H9 (cell line): ENCODE measurements around the gene MTHFS. TPM values are rescaled to one million over a fixed set of nuclear protein-coding genes. Genes with fewer than 3 reads are reported as not detected.

ENCODE experiments used
- DNase-seq: peaks from one replicate; pipeline ENCODE4 v3.0.0-alpha.2; 2017
- H2AFZ ChIP-seq: one replicate; pipeline ENCODE4 v1.6.1; 2013; ENCODE audit warnings: mild to moderate bottlenecking, low read length, control low read depth, moderate library complexity
- H2AK5ac ChIP-seq: 2 replicates; pipeline ENCODE4 v1.6.1; 2013; ENCODE audit warnings: low read length, control low read depth, mixed read lengths; ENCODE audit not compliant: insufficient read length
- H2BK120ac ChIP-seq: one replicate; pipeline ENCODE4 v1.6.1; 2013; ENCODE audit warnings: low read depth, mild to moderate bottlenecking, low read length, control low read depth, inconsistent platforms; ENCODE audit not compliant: poor library complexity, severe bottlenecking
- H2BK12ac ChIP-seq: 2 replicates; pipeline ENCODE4 v1.6.1; 2013; ENCODE audit warnings: low read length, control low read depth, mixed read lengths, low read depth; ENCODE audit not compliant: insufficient read length
- H2BK15ac ChIP-seq: 2 replicates; pipeline ENCODE4 v1.6.1; 2013; ENCODE audit warnings: low read depth, low read length, control low read depth
- H2BK20ac ChIP-seq: one replicate; pipeline ENCODE4 v1.6.1; 2013; ENCODE audit warnings: low read depth, mild to moderate bottlenecking, low read length, control low read depth, inconsistent platforms; ENCODE audit not compliant: poor library complexity, severe bottlenecking
- H2BK5ac ChIP-seq: 2 replicates; pipeline ENCODE4 v1.6.1; 2013; ENCODE audit warnings: low read length, control low read depth, mixed read lengths; ENCODE audit not compliant: insufficient read length
- H3K14ac ChIP-seq: 2 replicates; pipeline ENCODE4 v1.6.1; 2013; ENCODE audit warnings: low read length, control low read depth; ENCODE audit not compliant: insufficient read depth
- H3K18ac ChIP-seq: 2 replicates; pipeline ENCODE4 v1.6.1; 2013; ENCODE audit warnings: low read depth, mild to moderate bottlenecking, mixed read lengths, low read length, control low read depth; ENCODE audit not compliant: insufficient read length
- H3K23ac ChIP-seq: 2 replicates; pipeline ENCODE4 v1.6.1; 2013; ENCODE audit warnings: low read length, control low read depth, mixed read lengths, low read depth; ENCODE audit not compliant: insufficient read length
- H3K23me2 ChIP-seq: 2 replicates; pipeline ENCODE4 v1.6.1; 2013; ENCODE audit warnings: low read depth, mild to moderate bottlenecking, mixed read lengths, low read length, control low read depth; ENCODE audit not compliant: insufficient read length, poor library complexity, severe bottlenecking
- H3K27ac ChIP-seq: 2 replicates; pipeline ENCODE4 v1.5.1; 2013; ENCODE audit warnings: low read length, control low read depth, mixed read lengths, low read depth; ENCODE audit not compliant: insufficient read length
- H3K27me3 ChIP-seq: 2 replicates; pipeline ENCODE4 v1.6.1; 2013; ENCODE audit warnings: low read length, control low read depth, inconsistent platforms; ENCODE audit not compliant: insufficient read depth
- H3K4ac ChIP-seq: 2 replicates; pipeline ENCODE4 v1.6.1; 2013; ENCODE audit warnings: low read depth, mild to moderate bottlenecking, control low read depth, inconsistent platforms, low read length, moderate library complexity
- H3K4me1 ChIP-seq: 2 replicates; pipeline ENCODE4 v1.6.1; 2013; ENCODE audit warnings: low read length, control low read depth, inconsistent platforms; ENCODE audit not compliant: insufficient read depth
- H3K4me2 ChIP-seq: 2 replicates; pipeline ENCODE4 v1.6.1; 2013; ENCODE audit warnings: low read length, control low read depth, mixed read lengths; ENCODE audit not compliant: insufficient read length, insufficient read depth
- H3K56ac ChIP-seq: 2 replicates; pipeline ENCODE4 v1.6.1; 2013; ENCODE audit warnings: low read depth, mild to moderate bottlenecking, mixed read lengths, low read length, control low read depth; ENCODE audit not compliant: insufficient read length
- H3K79me1 ChIP-seq: 2 replicates; pipeline ENCODE4 v1.6.1; 2013; ENCODE audit warnings: low read depth, mild to moderate bottlenecking, moderate library complexity, low read length, control low read depth, inconsistent platforms; ENCODE audit not compliant: insufficient read depth, poor library complexity, severe bottlenecking
- H3K79me2 ChIP-seq: 2 replicates; pipeline ENCODE4 v1.6.1; 2013; ENCODE audit warnings: low read length, control low read depth, inconsistent platforms; ENCODE audit not compliant: insufficient read depth
- H3K9ac ChIP-seq: 2 replicates; pipeline ENCODE4 v1.6.1; 2013; ENCODE audit warnings: low read length, control low read depth, mixed read lengths; ENCODE audit not compliant: insufficient read length; ENCODE audit errors: extremely low read depth
- H3K9me3 ChIP-seq: one replicate; pipeline ENCODE4 v1.6.1; 2013; ENCODE audit warnings: low read depth, low read length, inconsistent platforms; ENCODE audit not compliant: control insufficient read depth
- H3T11ph ChIP-seq: one replicate; pipeline ENCODE4 v1.6.1; 2013; ENCODE audit warnings: mild to moderate bottlenecking, low read length, control low read depth, inconsistent platforms
- H4K20me1 ChIP-seq: one replicate; pipeline ENCODE4 v1.6.1; 2013; ENCODE audit not compliant: control insufficient read depth, insufficient read length, insufficient read depth
- H4K5ac ChIP-seq: 2 replicates; pipeline ENCODE4 v1.6.1; 2013; ENCODE audit warnings: low read depth, mild to moderate bottlenecking, mixed read lengths, low read length, control low read depth; ENCODE audit not compliant: insufficient read length
- H4K8ac ChIP-seq: replicated peaks from 2 replicates; pipeline ENCODE4 v1.6.1; 2013; ENCODE audit warnings: low read length, control low read depth, mixed read lengths, low read depth; ENCODE audit not compliant: insufficient read length
- H4K91ac ChIP-seq: 2 replicates; pipeline ENCODE4 v1.6.1; 2013; ENCODE audit warnings: low read depth, mild to moderate bottlenecking, moderate library complexity, mixed read lengths, low read length, control low read depth; ENCODE audit not compliant: insufficient read length
- H3K27ac Mint-ChIP-seq, 3 experiments: 2 replicates in 2 of 3; 3 replicates in 1 of 3; pipeline ENCODE4 v1.8.0; 2020 to 2021; ENCODE audit warnings: mixed read lengths in 3 of 3, mild to moderate bottlenecking in 1 of 3, moderate library complexity in 1 of 3
- H3K27me3 Mint-ChIP-seq: 2 replicates; pipeline ENCODE4 v1.8.0; 2021; ENCODE audit warnings: low read depth, mild to moderate bottlenecking, moderate library complexity, mixed read lengths
- H3K36me3 Mint-ChIP-seq, 3 experiments: 2 replicates in 2 of 3; 3 replicates in 1 of 3; pipeline ENCODE4 v1.8.0; 2020 to 2021; ENCODE audit warnings: low read depth in 3 of 3, mixed read lengths in 3 of 3; ENCODE audit not compliant: insufficient read depth in 1 of 3
- H3K4me1 Mint-ChIP-seq, 2 experiments: 2 replicates each; pipeline ENCODE4 v1.8.0; 2020; ENCODE audit warnings: mixed read lengths in 2 of 2
- H3K4me3 Mint-ChIP-seq, 2 experiments: 2 replicates in 1 of 2; 3 replicates in 1 of 2; pipeline ENCODE4 v1.8.0; 2020 to 2021; ENCODE audit warnings: mild to moderate bottlenecking in 2 of 2, mixed read lengths in 2 of 2, moderate library complexity in 1 of 2
- H3K9me3 Mint-ChIP-seq, 2 experiments: 2 replicates in 1 of 2; 3 replicates in 1 of 2; pipeline ENCODE4 v1.8.0; 2020; ENCODE audit warnings: mild to moderate bottlenecking in 2 of 2, mixed read lengths in 2 of 2, moderate library complexity in 1 of 2
- WGBS: extraction: QIAGEN DNeasy Blood & Tissue Kit; methylation state at CpG from one replicate; pipeline ENCODE4 v1.1.7; 2013; ENCODE audit warnings: missing lambda C conversion rate, low lambda C conversion rate, mixed read lengths; ENCODE audit not compliant: insufficient read length; ENCODE audit errors: extremely low coverage; 5-methylcytosine and 5-hydroxymethylcytosine counted together
- total RNA-seq: library from RNA; stranded (reverse); gene quantifications from 2 replicates; pipeline ENCODE4 v1.2.1, GENCODE V29; 2021
- TF ChIP-seq, protein P1 (sequence below): fragments of 200-600 bp; sonication (generic); conservative IDR thresholded peaks from 3 replicates; pipeline ENCODE4 v1.8.0; 2021; ENCODE audit warnings: antibody characterized with exemption, mild to moderate bottlenecking

Gene MTHFS
- total RNA-seq, 1 experiment from 2014 or later, result 36.9 TPM

DNA sequence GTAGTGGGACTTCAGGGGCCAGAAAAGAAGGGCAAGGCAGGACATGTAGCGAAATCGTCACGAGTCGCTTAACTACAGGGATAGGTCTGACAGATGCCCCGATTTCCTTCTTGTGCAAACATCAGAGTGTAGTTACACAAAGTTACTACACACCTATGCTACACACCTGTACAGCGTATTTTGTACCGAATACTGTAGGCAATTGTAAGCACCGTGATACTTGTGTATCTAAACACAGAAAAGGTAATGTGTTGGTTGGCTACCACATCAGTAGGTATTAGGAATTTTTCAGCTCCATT is 515 bp upstream of the MTHFS start:
- no peaks in the 10 kb centered on the region for H4K20me1 ChIP-seq
- no peaks in the 10 kb centered on the region; the same call in 1 of the 2 replicates for H3K79me2 ChIP-seq
- H3K4me2 ChIP-seq, result peak overlapping the region; percentile 85
- H3K4me3 Mint-ChIP-seq, result peak overlapping the region; percentile 79 to 86
- H2AFZ ChIP-seq, result no peak overlapping the region
- no peaks in the 10 kb centered on the region for H3K27me3 ChIP-seq
- no peak for DNase-seq
- no peak overlapping the region for H3K23ac ChIP-seq
- no peak overlapping the region for H3K56ac ChIP-seq
- no peak overlapping the region for H4K8ac ChIP-seq
- no CpG with 5 or more reads among the region's 8 CpGs for WGBS
- peak overlapping the region; percentile 74 for H3K18ac ChIP-seq
- no peak overlapping the region for H3T11ph ChIP-seq
- H2BK15ac ChIP-seq, result no peak overlapping the region
- no peaks in the 10 kb centered on the region for H3K4me1 ChIP-seq
- H4K91ac ChIP-seq, result no peak overlapping the region
- no peak overlapping the region for H2AK5ac ChIP-seq
- H3K23me2 ChIP-seq, result peaks cover 7% of the 10 kb centered on the region
- H3K9me3 ChIP-seq, result no peaks in the 10 kb centered on the region
- no peak overlapping the region for H3K27ac ChIP-seq
- no peak overlapping the region for H2BK5ac ChIP-seq
- H3K27ac Mint-ChIP-seq, result peak overlapping the region; percentile 72 to 93 (median 76); a peak in 5 of 7 replicates
- H3K4me1 Mint-ChIP-seq, result peaks cover 14 to 17% of the 10 kb centered on the region in 2 experiments
- H4K5ac ChIP-seq, result no peak overlapping the region
- H2BK12ac ChIP-seq, result no peak overlapping the region
- no peaks in the 10 kb centered on the region for H3K9me3 Mint-ChIP-seq
- no peaks in the 10 kb centered on the region for H3K27me3 Mint-ChIP-seq
- TF ChIP-seq, protein P1, sequence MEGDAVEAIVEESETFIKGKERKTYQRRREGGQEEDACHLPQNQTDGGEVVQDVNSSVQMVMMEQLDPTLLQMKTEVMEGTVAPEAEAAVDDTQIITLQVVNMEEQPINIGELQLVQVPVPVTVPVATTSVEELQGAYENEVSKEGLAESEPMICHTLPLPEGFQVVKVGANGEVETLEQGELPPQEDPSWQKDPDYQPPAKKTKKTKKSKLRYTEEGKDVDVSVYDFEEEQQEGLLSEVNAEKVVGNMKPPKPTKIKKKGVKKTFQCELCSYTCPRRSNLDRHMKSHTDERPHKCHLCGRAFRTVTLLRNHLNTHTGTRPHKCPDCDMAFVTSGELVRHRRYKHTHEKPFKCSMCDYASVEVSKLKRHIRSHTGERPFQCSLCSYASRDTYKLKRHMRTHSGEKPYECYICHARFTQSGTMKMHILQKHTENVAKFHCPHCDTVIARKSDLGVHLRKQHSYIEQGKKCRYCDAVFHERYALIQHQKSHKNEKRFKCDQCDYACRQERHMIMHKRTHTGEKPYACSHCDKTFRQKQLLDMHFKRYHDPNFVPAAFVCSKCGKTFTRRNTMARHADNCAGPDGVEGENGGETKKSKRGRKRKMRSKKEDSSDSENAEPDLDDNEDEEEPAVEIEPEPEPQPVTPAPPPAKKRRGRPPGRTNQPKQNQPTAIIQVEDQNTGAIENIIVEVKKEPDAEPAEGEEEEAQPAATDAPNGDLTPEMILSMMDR, result no peak
- H3K14ac ChIP-seq, result peak overlapping the region; percentile 87; the same call in 1 of the 2 replicates
- H2BK120ac ChIP-seq, result no peak overlapping the region
- H3K36me3 Mint-ChIP-seq, result peaks cover under 1 to 11% (median 11%) of the 10 kb centered on the region in 3 experiments; a peak in 5 of 7 replicates
- H3K4ac ChIP-seq, result no peak overlapping the region
- H2BK20ac ChIP-seq, result no peak overlapping the region
- H3K79me1 ChIP-seq, result no peaks in the 10 kb centered on the region
- H3K9ac ChIP-seq, result peak overlapping the region; percentile 62
